Peyer's patch (tissue), 4 donors: ENCODE results near the gene LRRC37A. TPM values are rescaled to one million over a fixed set of nuclear protein-coding genes. Genes with fewer than 3 reads are reported as not detected.
"Not testable (repeated sequence)": the region's sequence is repeated elsewhere in the genome, so short reads cannot be mapped to it uniquely, and the experiment has no call there.

Experiments
- DNase-seq, 3 donors: peaks; one replicate each; pipeline ENCODE4 v3.0.0-alpha.2; 2017 to 2019
- H3K27ac ChIP-seq, 4 donors: fragments of 200-600 bp; sonication (generic); one replicate each; pipeline ENCODE4 v1.5.1; 2016 to 2019
- H3K27me3 ChIP-seq, 2 donors: fragments of 200-600 bp; sonication (generic); one replicate each; pipeline ENCODE4 v1.5.1; 2019
- H3K36me3 ChIP-seq, 3 donors: fragments of 200-600 bp; sonication (generic); one replicate each; pipeline ENCODE4 v1.5.1; 2016 to 2019
- H3K4me1 ChIP-seq, 4 donors: fragments of 200-600 bp; sonication (generic); one replicate each; pipeline ENCODE4 v1.5.1; 2016 to 2019
- H3K4me3 ChIP-seq, 4 donors: fragments of 200-600 bp; sonication (generic); 1 replicate in 3 of 4; 2 replicates in 1 of 4; pipeline ENCODE4 v1.5.1; 2016 to 2019; ENCODE audit warnings: mild to moderate bottlenecking in 1 of 4
- H3K9me3 ChIP-seq, 4 donors: fragments of 200-600 bp; sonication (generic); one replicate each; pipeline ENCODE4 v1.5.1; 2016 to 2019; ENCODE audit warnings: mild to moderate bottlenecking in 1 of 4
- small RNA-seq, 2 donors: library from RNA; depleted of rRNA; stranded (forward); fragments of <200 nt; gene quantifications; one replicate each; pipeline ENCODE3, GENCODE V24; 2016
- total RNA-seq, 4 donors: library from RNA; depleted of rRNA; stranded (reverse); fragments of >200 nt; gene quantifications; one replicate each; pipeline ENCODE4 v1.1.0, GENCODE V29; 2016

Gene LRRC37A
- total RNA-seq, 4 donors from 2014 or later, result 1.8 to 23.9 (median 3.2) TPM

GRCh38 chr17:46349060-46349459 lies 54.1 kb downstream of the LRRC37A start:
- H3K4me3 ChIP-seq, H3K4me1 ChIP-seq, H3K27me3 ChIP-seq, H3K27ac ChIP-seq, H3K36me3 ChIP-seq, H3K9me3 ChIP-seq, DNase-seq: not testable (repeated sequence)

- H3K4me3 ChIP-seq, H3K4me1 ChIP-seq, H3K27ac ChIP-seq, H3K27me3 ChIP-seq, H3K36me3 ChIP-seq, DNase-seq, H3K9me3 ChIP-seq: not testable (repeated sequence)
Observed at GRCh38 chr17:46353856-46354255, 58.9 kb downstream of the LRRC37A start.

- not testable (repeated sequence) for H3K9me3 ChIP-seq, H3K4me3 ChIP-seq, H3K27ac ChIP-seq
Observed at GRCh38 chr17:46361145-46361735, 66.3 kb downstream of the LRRC37A start.

GRCh38 chr17:46361755-46362154 lies 66.8 kb downstream of the LRRC37A start, which contains the start of gene ARL17B:
ARL17B (minus strand) TSS chr17:46361766; CDS start chr17:46358397, 3,369 bp downstream.
- H3K9me3 ChIP-seq, H3K4me3 ChIP-seq, H3K36me3 ChIP-seq, H3K27me3 ChIP-seq, H3K27ac ChIP-seq, H3K4me1 ChIP-seq: not testable (repeated sequence)
- peak in 2 of 3 donors; percentile 75 to 97 for DNase-seq

More at GRCh38 chr17:46361145-46361735, 66.3 kb downstream of the LRRC37A start:
- not testable (repeated sequence) for H3K36me3 ChIP-seq, H3K27me3 ChIP-seq, H3K4me1 ChIP-seq, DNase-seq

GRCh38 chr17:46367520-46367919 lies 72.6 kb downstream of the LRRC37A start:
- not testable (repeated sequence) for H3K36me3 ChIP-seq, DNase-seq

GRCh38 chr17:46372236-46373229 lies 77.6 kb downstream of the LRRC37A start:
- not testable (repeated sequence) for H3K9me3 ChIP-seq, H3K36me3 ChIP-seq, H3K4me1 ChIP-seq, H3K4me3 ChIP-seq, DNase-seq, H3K27ac ChIP-seq, H3K27me3 ChIP-seq

More at GRCh38 chr17:46367520-46367919, 72.6 kb downstream of the LRRC37A start:
- H3K4me3 ChIP-seq, H3K27me3 ChIP-seq, H3K27ac ChIP-seq, H3K9me3 ChIP-seq, H3K4me1 ChIP-seq: not testable (repeated sequence)

GRCh38 chr17:46373418-46373817 lies 78.5 kb downstream of the LRRC37A start:
- DNase-seq, H3K27ac ChIP-seq, H3K27me3 ChIP-seq, H3K4me3 ChIP-seq, H3K36me3 ChIP-seq, H3K9me3 ChIP-seq, H3K4me1 ChIP-seq: not testable (repeated sequence)

GRCh38 chr17:46383118-46383517 lies 88.2 kb downstream of the LRRC37A start:
- not testable (repeated sequence) for H3K9me3 ChIP-seq, DNase-seq, H3K4me3 ChIP-seq, H3K27ac ChIP-seq, H3K36me3 ChIP-seq, H3K27me3 ChIP-seq, H3K4me1 ChIP-seq

GRCh38 chr17:46385491-46385890 lies 90.6 kb downstream of the LRRC37A start:
- H3K4me3 ChIP-seq, H3K27me3 ChIP-seq, H3K27ac ChIP-seq, H3K36me3 ChIP-seq, H3K4me1 ChIP-seq, H3K9me3 ChIP-seq, DNase-seq: not testable (repeated sequence)

Small RNA genes within 50 kb of the gene (small RNA-seq; reads per million reads assigned to genes)
- gene RN7SL656P, result 0 reads per million in 2 donors

Other genes with a start within 250 kb of the LRRC37A start
- gene KANSL1, start 101.7 kb upstream of the LRRC37A start, total RNA-seq, result 100 to 1,000 TPM in 3 of 4 donors, 10 to 100 TPM in 1; 97.6 to 328 (median 141) TPM
- gene ARL17B, start 66.6 kb downstream of the LRRC37A start, total RNA-seq, result 10 to 100 TPM in 2 of 4 donors, 1 to 10 TPM in 2; 2.5 to 20.1 (median 8.2) TPM
- gene LRRC37A2, start 217.3 kb downstream of the LRRC37A start, total RNA-seq, result 10 to 100 TPM; 17.5 to 48.7 (median 23.5) TPM